H1 (cell line): ENCODE data around the gene MSH2. TPM values are rescaled to one million over a fixed set of nuclear protein-coding genes. Genes with fewer than 3 reads are reported as not detected.
"Not testable (repeated sequence)": the region's sequence is repeated elsewhere in the genome, so short reads cannot be mapped to it uniquely, and the experiment has no call there.

Experiments
- CTCF ChIA-PET: fragments of 300-600 bp; sonication (Branson Sonifier 250); formaldehyde crosslinking; loops from one replicate; lab custom pipeline; 2021; ENCODE audit not compliant: partially characterized antibody; lab: Charles Lee
- POLR2A ChIA-PET: fragments of 300-600 bp; sonication (Branson Sonifier 250); formaldehyde crosslinking; loops from one replicate; lab custom pipeline; 2021; ENCODE audit warnings: inconsistent platforms; ENCODE audit not compliant: partially characterized antibody; lab: Charles Lee
- DNase-seq, 2 experiments: peaks; one replicate each; pipeline versions ENCODE4 v3.0.0 to v3.0.0-alpha.2; 2010 to 2022; ENCODE audit warnings: low spot score in 2 of 2, low read depth in 1 of 2, mixed read lengths in 1 of 2
- FAIRE-seq: peaks from 2 replicates; lab custom pipeline; 2011; peaks lifted over from hg19 to GRCh38; lab: Jason Lieb, UNC
- H2AFZ ChIP-seq: 2 replicates; pipeline ENCODE4 v1.8.1; 2012; ENCODE audit warnings: low read length, inconsistent platforms
- H2AK5ac ChIP-seq: 2 replicates; pipeline ENCODE4 v1.6.1; 2013; ENCODE audit warnings: low read depth, low read length
- H2BK120ac ChIP-seq: replicated peaks from 2 replicates; pipeline ENCODE3; 2013; ENCODE audit warnings: low read depth, low read length, inconsistent platforms
- H2BK12ac ChIP-seq: 2 replicates; pipeline ENCODE4 v1.6.1; 2013; ENCODE audit warnings: low read depth, low read length
- H2BK15ac ChIP-seq: 2 replicates; pipeline ENCODE4 v1.6.1; 2013; ENCODE audit warnings: low read length
- H2BK20ac ChIP-seq: 2 replicates; pipeline ENCODE4 v1.6.1; 2013; ENCODE audit warnings: low read length
- H2BK5ac ChIP-seq: 2 replicates; pipeline ENCODE4 v1.6.1; 2013; ENCODE audit warnings: low read depth, low read length
- H3K14ac ChIP-seq: 2 replicates; pipeline ENCODE4 v1.6.1; 2013; ENCODE audit warnings: inconsistent platforms; ENCODE audit not compliant: insufficient read length
- H3K18ac ChIP-seq: 2 replicates; pipeline ENCODE4 v1.6.1; 2013; ENCODE audit warnings: low read length; ENCODE audit errors: extremely low read depth
- H3K23ac ChIP-seq: 2 replicates; pipeline ENCODE4 v1.6.1; 2013; ENCODE audit warnings: inconsistent platforms; ENCODE audit not compliant: insufficient read length
- H3K23me2 ChIP-seq: 2 replicates; pipeline ENCODE4 v1.6.1; 2013; ENCODE audit warnings: low read depth, low read length
- H3K27ac ChIP-seq: 2 replicates; pipeline ENCODE4 v1.6.1; 2011; ENCODE audit warnings: low read depth, low read length, inconsistent platforms
- H3K27me3 ChIP-seq, 4 experiments: replicated peaks in 1 of 4; 1 replicate in 1 of 4; 2 replicates in 3 of 4; pipeline versions ENCODE4 v1.6.1 to v1.8.1; 2011 to 2013; ENCODE audit warnings: low read length in 3 of 4, mild to moderate bottlenecking in 3 of 4, inconsistent platforms in 2 of 4, mixed read lengths in 2 of 4, moderate library complexity in 1 of 4; ENCODE audit not compliant: control insufficient read depth in 3 of 4, insufficient read depth in 3 of 4; ENCODE audit errors: extremely low read depth in 1 of 4
- H3K36me3 ChIP-seq, 4 experiments: 2 replicates each; pipeline versions ENCODE4 v1.6.1 to v1.8.1; 2011 to 2013; ENCODE audit warnings: mild to moderate bottlenecking in 4 of 4, low read length in 3 of 4, moderate library complexity in 2 of 4, control low read depth in 1 of 4, inconsistent platforms in 1 of 4; ENCODE audit not compliant: insufficient read depth in 4 of 4, control insufficient read depth in 2 of 4
- H3K4ac ChIP-seq: replicated peaks from 2 replicates; pipeline ENCODE3; 2013; ENCODE audit warnings: low read length, low read depth, mixed read lengths, inconsistent platforms; ENCODE audit not compliant: insufficient read length
- H3K4me1 ChIP-seq, 4 experiments: replicated peaks in 1 of 4; 1 replicate in 1 of 4; 2 replicates in 3 of 4; pipeline versions ENCODE4 v1.6.1 to v1.8.1; 2011 to 2013; ENCODE audit warnings: low read length in 3 of 4, inconsistent platforms in 2 of 4, mixed read lengths in 1 of 4; ENCODE audit not compliant: insufficient read depth in 4 of 4, control insufficient read depth in 3 of 4
- H3K4me2 ChIP-seq, 2 experiments: 2 replicates each; pipeline versions ENCODE4 v1.6.1 to v1.8.1; 2011 to 2013; ENCODE audit warnings: low read depth in 2 of 2, low read length in 2 of 2, control low read depth in 1 of 2, inconsistent platforms in 1 of 2, mild to moderate bottlenecking in 1 of 2; ENCODE audit not compliant: insufficient read depth in 1 of 2
- H3K4me3 ChIP-seq, 4 experiments: fragments of 200-600, 300-600 bp in 1 of 4; sonication (generic), shearing (Covaris generic), sonication (Bioruptor Twin) in 1 of 4; 2 replicates each; pipeline versions ENCODE4 v1.5.1 to v1.8.1; 2011 to 2016; ENCODE audit warnings: low read length in 4 of 4, low read depth in 3 of 4, control low read depth in 2 of 4, inconsistent platforms in 2 of 4, mild to moderate bottlenecking in 2 of 4, mixed read lengths in 1 of 4, moderate library complexity in 1 of 4; ENCODE audit not compliant: insufficient read depth in 2 of 4; ENCODE audit errors: extremely low read depth in 1 of 4
- H3K56ac ChIP-seq: replicated peaks from 2 replicates; pipeline ENCODE3; 2013; ENCODE audit warnings: low read depth, mild to moderate bottlenecking, mixed read lengths, low read length, inconsistent platforms; ENCODE audit not compliant: insufficient read length
- H3K79me1 ChIP-seq: 2 replicates; pipeline ENCODE4 v1.6.1; 2013; ENCODE audit warnings: low read depth, low read length, control low read depth
- H3K79me2 ChIP-seq, 2 experiments: 2 replicates each; pipeline versions ENCODE4 v1.6.1 to v1.8.1; 2012 to 2013; ENCODE audit warnings: low read length in 2 of 2, mild to moderate bottlenecking in 2 of 2, inconsistent platforms in 1 of 2; ENCODE audit not compliant: insufficient read depth in 2 of 2, control insufficient read depth in 1 of 2
- H3K9ac ChIP-seq, 4 experiments: replicated peaks in 1 of 4; 1 replicate in 1 of 4; 2 replicates in 3 of 4; pipeline versions ENCODE4 v1.6.1 to v1.8.1; 2011 to 2013; ENCODE audit warnings: low read depth in 3 of 4, low read length in 3 of 4, control low read depth in 2 of 4, mild to moderate bottlenecking in 2 of 4, moderate library complexity in 2 of 4, inconsistent platforms in 1 of 4; ENCODE audit errors: extremely low read depth in 1 of 4
- H3K9me3 ChIP-seq, 2 experiments: 2 replicates each; pipeline versions ENCODE4 v1.6.1 to v1.8.1; 2012 to 2013; ENCODE audit warnings: mild to moderate bottlenecking in 2 of 2, moderate library complexity in 2 of 2, control low read depth in 1 of 2, inconsistent platforms in 1 of 2, low read depth in 1 of 2, low read length in 1 of 2, mixed read lengths in 1 of 2; ENCODE audit not compliant: insufficient read depth in 2 of 2
- H4K20me1 ChIP-seq, 2 experiments: replicated peaks in 1 of 2; 2 replicates each; pipeline versions ENCODE3 to v1.8.1; 2011 to 2013; ENCODE audit warnings: inconsistent platforms in 2 of 2, low read length in 2 of 2, mild to moderate bottlenecking in 1 of 2; ENCODE audit not compliant: insufficient read depth in 2 of 2, control insufficient read depth in 1 of 2
- H4K5ac ChIP-seq: 2 replicates; pipeline ENCODE4 v1.6.1; 2013; ENCODE audit warnings: low read length, low read depth, mixed read lengths, inconsistent platforms; ENCODE audit not compliant: insufficient read length
- H4K8ac ChIP-seq: 2 replicates; pipeline ENCODE4 v1.8.0; 2013; ENCODE audit warnings: mild to moderate bottlenecking, moderate library complexity, low read length, inconsistent platforms; ENCODE audit not compliant: insufficient read depth; ENCODE audit errors: extremely low read depth
- H4K91ac ChIP-seq: replicated peaks from 2 replicates; pipeline ENCODE3; 2013; ENCODE audit warnings: low read length, mixed read lengths, inconsistent platforms; ENCODE audit not compliant: insufficient read length
- WGBS, 2 experiments: shearing (Covaris generic) in 1 of 2; methylation state at CpG; one replicate each; pipeline versions ENCODE4 v1.1.6 to v1.1.7; 2013 to 2015; ENCODE audit warnings: low lambda C conversion rate in 2 of 2, mixed read lengths in 2 of 2, inconsistent platforms in 1 of 2, low coverage in 1 of 2, missing lambda C conversion rate in 1 of 2; ENCODE audit not compliant: insufficient replicate concordance in 2 of 2, insufficient coverage in 1 of 2, insufficient read length in 1 of 2; ENCODE audit errors: extremely low coverage in 1 of 2, missing lambda C conversion rate in 1 of 2; 5-methylcytosine and 5-hydroxymethylcytosine counted together
- polyA plus RNA-seq, 7 experiments: library from polyadenylated mRNA; depleted of rRNA in 3 of 7; stranded (reverse) in 5 of 7; unstranded in 2 of 7; fragments of >200 nt in 5 of 7; fragments of 200-250 nt in 2 of 7; gene quantifications; 1 replicate in 5 of 7; 2 replicates in 1 of 7; 4 replicates in 1 of 7; pipeline versions ENCODE4 v1.2.1 to v1.2.3, GENCODE V29; 2011 to 2013; ENCODE audit warnings: missing spikeins in 2 of 7, mixed read lengths in 2 of 7
- total RNA-seq: library from RNA; stranded (reverse); fragmentation: NEBNext Ultra II Directional; extraction: Animal tissue kit (Norgen Biotek cat#: 25700); gene quantifications from 2 replicates; pipeline ENCODE4 v1.2.1, GENCODE V29; 2021

The MSH2 gene
- total and polyA plus RNA-seq, 2 of the 8 experiments (the other 6 are each of a cell fraction or from before 2014, with no cell fraction given): 64.1 to 228 TPM

- POLR2A ChIA-PET: interaction anchor here (0.8 to 1.7 kb wide), 4 partner anchors 10 to 41 kb away, joined by 3 to 7 read pairs (median 5); partner anchors contain the start of gene MSH2
Measured at GRCh38 chr2:47361505-47362229, 41.3 kb upstream of the MSH2 start.

More at GRCh38 chr2:47361505-47362229, 41.3 kb upstream of the MSH2 start:
- not testable (repeated sequence) for H2BK12ac ChIP-seq, H3K18ac ChIP-seq, H2BK120ac ChIP-seq, H3K23ac ChIP-seq, H4K91ac ChIP-seq, H3K27me3 ChIP-seq, H2BK5ac ChIP-seq, H4K20me1 ChIP-seq, H2BK20ac ChIP-seq, H3K4me1 ChIP-seq, H3K56ac ChIP-seq, H3K36me3 ChIP-seq, H3K79me2 ChIP-seq, H3K4ac ChIP-seq, H3K79me1 ChIP-seq, H3K9ac ChIP-seq, H3K4me3 ChIP-seq, H3K14ac ChIP-seq, H2BK15ac ChIP-seq, DNase-seq, H3K4me2 ChIP-seq, H4K8ac ChIP-seq, FAIRE-seq, H3K27ac ChIP-seq, H2AK5ac ChIP-seq, H4K5ac ChIP-seq, H2AFZ ChIP-seq, H3K23me2 ChIP-seq, H3K9me3 ChIP-seq
- CTCF ChIA-PET: interaction anchor here (0.7 to 3.1 kb wide), 3 partner anchors 26 to 373 kb away, joined by 3 to 14 read pairs (median 3); no protein-coding TSS in a partner anchor
- WGBS, 2 experiments: 95 to 100% methylated on average over 2 to 10 of the region's 10 CpGs
